ENCODE results near the gene PCDH9. TPM values are rescaled to one million over a fixed set of nuclear protein-coding genes. Genes with fewer than 3 reads are reported as not detected.

Gene PCDH9
- polyA plus RNA-seq, 4 donors = 0.27 to 1.1 (median 0.72) TPM; not detected in 1

- Histone ChIP-seq H3K9me3 (ENCODE audit: control insufficient read depth in 2 of 2, insufficient read depth in 1 of 2, low read depth in 1 of 2, low read length in 1 of 2) (no peaks in the 10 kb centered on the region), H3K27me3 (ENCODE audit: control insufficient read depth in 3 of 3, insufficient read depth in 3 of 3, low read length in 3 of 3) (no peaks in the 10 kb centered on the region), H3K4me3 (ENCODE audit: low read depth in 1 of 3, low read length in 3 of 3) (no peak overlapping the region), H3K36me3 (ENCODE audit: control insufficient read depth in 3 of 3, insufficient read depth in 2 of 3, low read depth in 1 of 3, low read length in 3 of 3) (no peaks in the 10 kb centered on the region), H3K27ac (ENCODE audit: low read depth in 1 of 3, low read length in 2 of 3) (no peak overlapping the region), H3K4me1 (ENCODE audit: control insufficient read depth in 3 of 3, insufficient read depth in 2 of 3, low read depth in 1 of 3, low read length in 2 of 3) (no peaks in the 10 kb centered on the region)
- FAIRE-seq (no peak), DNase-seq (no peak)
- 16 to 33% (median 22%) methylated on average over 1 of the region's 1 CpG for WGBS, 3 donors
These were observed 860.5 kb downstream of the PCDH9 start for GRCh38 chr13:66369666-66370065.

- H3K9me3 ChIP-seq (ENCODE audit: control insufficient read depth in 2 of 2, insufficient read depth in 1 of 2, low read depth in 1 of 2, low read length in 1 of 2) = no peaks in the 10 kb centered on the region
- no peaks in the 10 kb centered on the region for H3K4me1 ChIP-seq (ENCODE audit: control insufficient read depth in 3 of 3, insufficient read depth in 2 of 3, low read depth in 1 of 3, low read length in 2 of 3)
- FAIRE-seq (no peak), DNase-seq (no peak)
- no peaks in the 10 kb centered on the region for H3K27me3 ChIP-seq (ENCODE audit: control insufficient read depth in 3 of 3, insufficient read depth in 3 of 3, low read length in 3 of 3)
- H3K27ac ChIP-seq (ENCODE audit: low read depth in 1 of 3, low read length in 2 of 3) = no peak overlapping the region
- H3K36me3 ChIP-seq (ENCODE audit: control insufficient read depth in 3 of 3, insufficient read depth in 2 of 3, low read depth in 1 of 3, low read length in 3 of 3) = no peaks in the 10 kb centered on the region
- 75 to 76% (median 76%) methylated on average over 1 of the region's 1 CpG for WGBS, 3 donors
- no peak overlapping the region for H3K4me3 ChIP-seq (ENCODE audit: low read depth in 1 of 3, low read length in 3 of 3)
These were observed 862.8 kb downstream of the PCDH9 start for GRCh38 chr13:66367356-66367755.

- FAIRE-seq (no peak), DNase-seq (no peak)
- H3K4me1 ChIP-seq (ENCODE audit: control insufficient read depth in 3 of 3, insufficient read depth in 2 of 3, low read depth in 1 of 3, low read length in 2 of 3) = no peaks in the 10 kb centered on the region
- H3K36me3 ChIP-seq (ENCODE audit: control insufficient read depth in 3 of 3, insufficient read depth in 2 of 3, low read depth in 1 of 3, low read length in 3 of 3) = no peaks in the 10 kb centered on the region
- H3K27ac ChIP-seq (ENCODE audit: low read depth in 1 of 3, low read length in 2 of 3) = no peak overlapping the region
- WGBS, 3 donors = 83 to 90% (median 84%) methylated on average over 3 of the region's 3 CpGs
- H3K4me3 ChIP-seq (ENCODE audit: low read depth in 1 of 3, low read length in 3 of 3) = no peak overlapping the region
- no peaks in the 10 kb centered on the region for H3K9me3 ChIP-seq (ENCODE audit: control insufficient read depth in 2 of 2, insufficient read depth in 1 of 2, low read depth in 1 of 2, low read length in 1 of 2)
- H3K27me3 ChIP-seq (ENCODE audit: control insufficient read depth in 3 of 3, insufficient read depth in 3 of 3, low read length in 3 of 3) = no peaks in the 10 kb centered on the region
These were observed 865.0 kb downstream of the PCDH9 start for GRCh38 chr13:66365101-66365500.

GRCh38 chr13:66364346-66364745, 865.8 kb downstream of the PCDH9 start:
- DNase-seq (no peak), FAIRE-seq (no peak)
- H3K27ac ChIP-seq (ENCODE audit: low read depth in 1 of 3, low read length in 2 of 3) = no peak overlapping the region
- H3K4me1 ChIP-seq (ENCODE audit: control insufficient read depth in 3 of 3, insufficient read depth in 2 of 3, low read depth in 1 of 3, low read length in 2 of 3) = no peaks in the 10 kb centered on the region
- H3K9me3 ChIP-seq (ENCODE audit: control insufficient read depth in 2 of 2, insufficient read depth in 1 of 2, low read depth in 1 of 2, low read length in 1 of 2) = no peaks in the 10 kb centered on the region
- H3K36me3 ChIP-seq (ENCODE audit: control insufficient read depth in 3 of 3, insufficient read depth in 2 of 3, low read depth in 1 of 3, low read length in 3 of 3) = no peaks in the 10 kb centered on the region
- H3K4me3 ChIP-seq (ENCODE audit: low read depth in 1 of 3, low read length in 3 of 3) = no peak overlapping the region
- H3K27me3 ChIP-seq (ENCODE audit: control insufficient read depth in 3 of 3, insufficient read depth in 3 of 3, low read length in 3 of 3) = no peaks in the 10 kb centered on the region

GRCh38 chr13:66362485-66362884, 867.7 kb downstream of the PCDH9 start:
- Histone ChIP-seq H3K4me1 (ENCODE audit: control insufficient read depth in 3 of 3, insufficient read depth in 2 of 3, low read depth in 1 of 3, low read length in 2 of 3) (no peaks in the 10 kb centered on the region), H3K4me3 (ENCODE audit: low read depth in 1 of 3, low read length in 3 of 3) (no peak overlapping the region), H3K36me3 (ENCODE audit: control insufficient read depth in 3 of 3, insufficient read depth in 2 of 3, low read depth in 1 of 3, low read length in 3 of 3) (no peaks in the 10 kb centered on the region), H3K27me3 (ENCODE audit: control insufficient read depth in 3 of 3, insufficient read depth in 3 of 3, low read length in 3 of 3) (no peaks in the 10 kb centered on the region), H3K9me3 (ENCODE audit: control insufficient read depth in 2 of 2, insufficient read depth in 1 of 2, low read depth in 1 of 2, low read length in 1 of 2) (no peaks in the 10 kb centered on the region), H3K27ac (ENCODE audit: low read depth in 1 of 3, low read length in 2 of 3) (no peak overlapping the region)
- DNase-seq (no peak), FAIRE-seq (no peak)
- 84 to 93% (median 90%) methylated on average over 1 of the region's 1 CpG for WGBS, 3 donors

GRCh38 chr13:66359910-66360552, 870.1 kb downstream of the PCDH9 start:
- no peaks in the 10 kb centered on the region for H3K9me3 ChIP-seq (ENCODE audit: control insufficient read depth in 2 of 2, insufficient read depth in 1 of 2, low read depth in 1 of 2, low read length in 1 of 2)
- H3K4me3 ChIP-seq (ENCODE audit: low read depth in 1 of 3, low read length in 3 of 3) = no peak overlapping the region
- H3K27me3 ChIP-seq (ENCODE audit: control insufficient read depth in 3 of 3, insufficient read depth in 3 of 3, low read length in 3 of 3) = no peaks in the 10 kb centered on the region
- no peaks in the 10 kb centered on the region for H3K4me1 ChIP-seq (ENCODE audit: control insufficient read depth in 3 of 3, insufficient read depth in 2 of 3, low read depth in 1 of 3, low read length in 2 of 3)
- DNase-seq (no peak), FAIRE-seq (no peak)
- H3K27ac ChIP-seq (ENCODE audit: low read depth in 1 of 3, low read length in 2 of 3) = no peak overlapping the region
- H3K36me3 ChIP-seq (ENCODE audit: control insufficient read depth in 3 of 3, insufficient read depth in 2 of 3, low read depth in 1 of 3, low read length in 3 of 3) = no peaks in the 10 kb centered on the region
- WGBS, 3 donors = 57 to 66% (median 66%) methylated on average over 5 of the region's 5 CpGs

- Histone ChIP-seq H3K4me3 (ENCODE audit: low read depth in 1 of 3, low read length in 3 of 3) (no peak overlapping the region), H3K27ac (ENCODE audit: low read depth in 1 of 3, low read length in 2 of 3) (no peak overlapping the region), H3K27me3 (ENCODE audit: control insufficient read depth in 3 of 3, insufficient read depth in 3 of 3, low read length in 3 of 3) (no peaks in the 10 kb centered on the region), H3K9me3 (ENCODE audit: control insufficient read depth in 2 of 2, insufficient read depth in 1 of 2, low read depth in 1 of 2, low read length in 1 of 2) (no peaks in the 10 kb centered on the region), H3K4me1 (ENCODE audit: control insufficient read depth in 3 of 3, insufficient read depth in 2 of 3, low read depth in 1 of 3, low read length in 2 of 3) (no peaks in the 10 kb centered on the region), H3K36me3 (ENCODE audit: control insufficient read depth in 3 of 3, insufficient read depth in 2 of 3, low read depth in 1 of 3, low read length in 3 of 3) (no peaks in the 10 kb centered on the region)
- FAIRE-seq (no peak), DNase-seq (no peak)
- 75 to 83% (median 78%) methylated on average over 3 of the region's 3 CpGs for WGBS, 3 donors
These were observed 870.7 kb downstream of the PCDH9 start for GRCh38 chr13:66359393-66359792.

- FAIRE-seq (no peak), DNase-seq (no peak)
- H3K4me1 ChIP-seq (ENCODE audit: control insufficient read depth in 3 of 3, insufficient read depth in 2 of 3, low read depth in 1 of 3, low read length in 2 of 3) = no peaks in the 10 kb centered on the region
- H3K9me3 ChIP-seq (ENCODE audit: control insufficient read depth in 2 of 2, insufficient read depth in 1 of 2, low read depth in 1 of 2, low read length in 1 of 2) = no peaks in the 10 kb centered on the region
- H3K27me3 ChIP-seq (ENCODE audit: control insufficient read depth in 3 of 3, insufficient read depth in 3 of 3, low read length in 3 of 3) = no peaks in the 10 kb centered on the region
- no peak overlapping the region for H3K27ac ChIP-seq (ENCODE audit: low read depth in 1 of 3, low read length in 2 of 3)
- H3K36me3 ChIP-seq (ENCODE audit: control insufficient read depth in 3 of 3, insufficient read depth in 2 of 3, low read depth in 1 of 3, low read length in 3 of 3) = no peaks in the 10 kb centered on the region
- H3K4me3 ChIP-seq (ENCODE audit: low read depth in 1 of 3, low read length in 3 of 3) = no peak overlapping the region
These were observed 871.6 kb downstream of the PCDH9 start for GRCh38 chr13:66358564-66358963.

GRCh38 chr13:66357463-66357862, 872.7 kb downstream of the PCDH9 start:
- DNase-seq (no peak), FAIRE-seq (no peak)
- no peaks in the 10 kb centered on the region for H3K36me3 ChIP-seq (ENCODE audit: control insufficient read depth in 3 of 3, insufficient read depth in 2 of 3, low read depth in 1 of 3, low read length in 3 of 3)
- WGBS, 3 donors = 83 to 85% (median 84%) methylated on average over 5 of the region's 5 CpGs
- no peak overlapping the region for H3K4me3 ChIP-seq (ENCODE audit: low read depth in 1 of 3, low read length in 3 of 3)
- no peaks in the 10 kb centered on the region for H3K27me3 ChIP-seq (ENCODE audit: control insufficient read depth in 3 of 3, insufficient read depth in 3 of 3, low read length in 3 of 3)
- no peak overlapping the region for H3K27ac ChIP-seq (ENCODE audit: low read depth in 1 of 3, low read length in 2 of 3)
- no peaks in the 10 kb centered on the region for H3K4me1 ChIP-seq (ENCODE audit: control insufficient read depth in 3 of 3, insufficient read depth in 2 of 3, low read depth in 1 of 3, low read length in 2 of 3)
- H3K9me3 ChIP-seq (ENCODE audit: control insufficient read depth in 2 of 2, insufficient read depth in 1 of 2, low read depth in 1 of 2, low read length in 1 of 2) = no peaks in the 10 kb centered on the region

Data from small intestine (tissue), 7 donors.